ENCODE measurements around the gene CCDC27. TPM values are rescaled to one million over a fixed set of nuclear protein-coding genes. Genes with fewer than 3 reads are reported as not detected.

The CCDC27 gene
- polyA plus RNA-seq, 4 donors: 0.11 to 0.38 (median 0.25) TPM

DNA sequence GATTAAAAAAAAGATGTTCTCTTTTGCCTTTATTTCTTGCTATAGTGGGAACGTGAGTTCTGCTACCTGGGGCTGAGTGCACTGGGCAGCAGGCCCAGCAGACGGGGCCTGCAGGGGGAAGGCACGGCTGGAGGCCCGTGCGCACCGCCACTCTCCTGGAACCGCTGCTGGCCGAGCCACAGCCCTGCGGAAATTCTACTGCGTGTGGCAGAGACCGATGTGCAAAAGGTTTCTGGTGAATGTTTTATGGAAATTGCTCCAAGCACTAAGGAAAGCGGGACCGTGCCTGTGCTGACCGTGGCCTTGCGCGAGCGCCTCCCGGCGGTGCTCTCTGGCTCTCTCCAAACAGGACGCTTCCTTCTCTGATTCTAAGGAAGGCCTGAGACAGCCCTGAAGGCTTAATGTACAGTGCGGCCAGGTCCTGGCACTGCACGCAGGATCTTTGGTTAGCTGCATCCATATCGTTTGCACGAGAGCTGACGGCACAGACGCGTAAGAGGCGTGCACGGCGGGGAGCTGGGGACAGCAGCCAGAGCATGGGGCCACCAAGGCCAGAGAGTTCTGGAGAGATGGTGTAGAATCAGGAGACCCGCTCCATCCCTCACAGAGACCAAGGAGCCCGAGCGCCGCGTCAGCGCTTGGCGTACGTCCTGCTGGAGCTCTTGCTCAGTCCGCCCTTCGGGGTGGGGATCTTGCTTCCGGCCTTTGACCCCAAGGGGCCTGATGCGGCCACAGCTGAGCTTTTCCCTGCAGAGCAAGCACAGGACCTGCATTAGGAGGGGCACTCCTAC is 62.7 kb downstream of the CCDC27 start:
- no peak for DNase-seq (ENCODE audit: low read depth in 4 of 4, low spot score in 2 of 4)

DNA sequence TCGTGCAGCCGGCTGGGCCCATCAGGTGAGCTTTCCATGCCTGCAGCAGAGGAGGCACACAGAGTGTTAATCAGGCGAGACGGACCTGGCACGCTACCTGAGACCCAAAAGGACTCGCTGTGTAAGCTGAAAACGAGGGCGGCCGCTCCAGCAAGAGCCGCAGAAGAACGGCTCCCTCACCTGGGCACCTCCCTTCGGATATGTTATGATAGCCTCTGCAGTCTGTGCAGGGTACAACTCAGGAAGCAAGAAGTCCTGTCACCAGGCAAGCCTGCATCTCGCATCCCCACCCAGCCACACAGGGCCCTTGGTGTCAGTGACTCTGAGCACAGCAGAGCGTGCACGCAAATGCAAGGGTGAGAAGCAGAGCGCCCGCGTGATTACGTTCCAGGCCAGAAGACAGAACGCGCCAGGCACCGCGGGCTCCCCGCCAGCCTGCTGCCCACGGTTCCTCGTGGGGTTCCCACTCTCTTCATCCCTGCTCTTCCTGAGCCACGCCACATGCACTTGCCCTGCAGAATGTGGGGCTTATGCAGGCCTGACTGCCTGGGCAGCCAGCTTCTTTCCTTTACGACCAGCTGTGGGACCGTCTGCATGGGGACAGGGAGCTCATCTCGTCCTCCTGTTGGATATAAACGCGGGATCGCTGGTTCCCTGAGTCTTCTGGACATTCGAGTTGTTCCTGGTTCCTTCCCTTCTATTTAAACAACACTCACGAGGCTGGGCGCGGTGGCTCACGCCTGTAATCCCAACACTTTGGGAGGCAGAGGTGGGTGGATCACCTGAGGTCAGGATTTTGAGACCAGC is 64.3 kb downstream of the CCDC27 start:
- no peak for DNase-seq (ENCODE audit: low read depth in 4 of 4, low spot score in 2 of 4)

DNA sequence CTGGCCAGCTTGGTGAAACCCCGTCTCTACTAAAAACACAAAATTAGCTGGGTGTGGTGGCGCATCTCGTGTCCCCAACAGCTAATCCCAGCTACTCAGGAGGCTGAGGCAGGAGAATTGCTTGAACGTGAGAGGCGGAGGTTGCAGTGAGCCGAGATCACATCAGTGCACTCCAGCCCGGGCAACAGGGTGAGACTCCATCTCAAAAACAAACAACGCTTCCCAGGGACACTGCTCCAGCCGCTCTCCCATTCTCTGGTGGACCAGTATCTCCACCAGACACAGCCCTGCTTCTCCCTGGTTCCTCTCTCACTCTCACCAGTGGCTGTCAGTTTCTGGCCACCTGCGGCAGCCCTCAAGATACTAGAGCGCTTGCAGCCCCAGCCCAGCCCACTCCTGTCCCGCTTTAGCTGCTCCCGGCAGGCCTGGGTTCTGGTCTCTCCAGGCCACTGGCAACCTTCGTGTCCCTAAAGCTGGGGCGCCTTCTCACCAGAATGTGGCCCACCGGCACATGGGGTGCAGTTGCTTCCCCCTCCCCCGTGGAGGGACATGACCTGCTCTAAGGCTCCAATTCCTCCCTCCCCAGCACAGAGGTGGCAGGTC is 65.0 kb downstream of the CCDC27 start:
- DNase-seq (ENCODE audit: low read depth in 4 of 4, low spot score in 2 of 4): no peak

DNA sequence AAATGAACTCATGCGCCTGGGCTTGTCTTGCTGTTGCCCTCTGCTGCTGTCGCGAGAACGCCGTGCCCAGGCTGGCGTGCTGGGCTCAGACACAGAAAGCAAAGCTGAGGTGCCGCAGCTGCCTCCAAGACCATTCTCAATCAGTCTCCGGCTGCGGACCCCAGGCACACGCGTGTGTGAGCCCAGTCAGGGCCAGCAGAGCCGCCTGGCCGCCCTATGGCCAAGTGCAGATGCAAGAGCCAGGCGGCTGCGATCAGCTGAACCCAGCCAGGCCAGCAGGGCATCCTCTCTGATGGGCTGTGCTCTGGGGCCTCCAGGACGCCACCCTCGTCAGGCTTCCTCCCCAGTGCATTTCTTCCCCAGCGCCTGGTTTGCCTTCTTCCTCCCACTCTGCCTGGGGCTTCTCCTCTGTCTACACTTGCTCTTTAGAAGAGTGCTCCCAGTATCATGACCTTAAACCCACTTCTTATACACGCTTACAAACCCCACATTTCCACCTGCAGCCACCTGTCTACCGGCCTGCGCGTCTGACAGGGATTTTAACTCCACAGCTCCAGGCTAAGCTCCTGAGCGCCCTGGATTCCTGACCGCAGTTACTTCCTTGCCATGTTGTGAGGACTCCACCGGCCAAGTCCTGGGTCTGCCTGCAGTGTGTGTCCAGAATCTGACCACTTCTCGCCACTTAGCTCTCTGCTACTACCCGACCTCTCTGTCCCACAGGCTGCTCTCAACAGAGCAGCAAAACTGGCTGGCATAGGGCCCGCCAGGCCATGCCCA is 65.8 kb downstream of the CCDC27 start:
- no peak for DNase-seq (ENCODE audit: low read depth in 4 of 4, low spot score in 2 of 4)

DNA sequence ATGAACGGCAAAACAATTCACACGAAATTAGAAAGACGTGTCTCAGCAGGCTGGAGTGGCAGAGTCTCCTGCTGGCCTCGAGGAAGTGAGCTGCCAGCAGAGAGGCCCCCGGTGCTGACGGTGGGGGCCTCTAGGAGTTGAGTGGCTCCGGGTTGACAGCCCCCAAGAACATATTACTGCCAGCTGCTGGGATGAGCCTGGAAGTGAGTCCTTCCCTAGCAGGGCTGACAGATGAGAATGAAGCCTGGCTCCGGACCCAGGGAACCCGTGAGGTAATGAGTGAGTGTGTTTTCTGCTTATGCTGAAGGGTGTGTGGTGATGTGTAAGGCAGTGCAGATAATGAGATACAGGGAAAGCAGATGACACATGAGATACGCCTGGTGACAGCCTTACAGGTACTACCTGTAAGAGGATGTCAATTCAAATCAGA is 67.5 kb downstream of the CCDC27 start:
- no peak for DNase-seq (ENCODE audit: low read depth in 4 of 4, low spot score in 2 of 4)

DNA sequence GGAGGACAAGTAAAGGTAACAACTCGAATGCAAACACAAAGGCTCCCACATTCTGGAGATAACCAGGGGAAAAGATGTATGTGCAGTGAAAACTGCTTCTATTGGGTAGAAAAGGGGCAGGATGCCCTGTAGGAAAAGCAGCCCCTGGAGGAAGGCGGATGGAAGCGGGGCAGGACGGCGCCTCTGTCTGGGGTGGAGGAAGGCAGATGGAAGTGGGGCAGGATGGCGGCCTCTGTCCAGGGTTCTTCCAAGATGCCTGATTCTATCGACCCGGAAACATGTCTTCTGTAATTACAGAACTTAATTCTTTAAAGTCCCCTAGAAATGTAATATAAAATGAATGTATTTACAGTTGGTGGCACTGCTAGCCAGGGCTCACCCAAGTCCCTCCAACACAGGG is 68.1 kb downstream of the CCDC27 start:
- DNase-seq (ENCODE audit: low read depth in 4 of 4, low spot score in 2 of 4): no peak

DNA sequence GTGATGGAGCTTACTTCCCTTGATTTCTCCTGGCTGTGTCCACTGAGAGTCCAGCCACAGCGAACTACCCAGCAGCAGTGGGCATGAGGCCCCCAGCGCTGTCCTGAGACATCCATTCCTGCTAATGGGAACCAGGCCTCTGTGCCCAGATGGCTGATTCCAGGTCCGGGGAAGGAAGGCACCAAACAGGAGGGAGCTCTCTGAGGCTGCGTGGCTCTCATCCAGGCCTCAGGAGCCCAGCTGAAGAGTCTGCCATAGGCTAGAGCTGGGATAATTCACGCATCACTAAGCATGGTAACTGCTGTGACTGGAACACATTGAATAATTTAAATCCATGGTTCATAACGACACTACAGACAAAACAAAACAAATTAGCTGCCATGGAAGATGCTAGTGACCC is 68.8 kb downstream of the CCDC27 start:
- no peak for DNase-seq (ENCODE audit: low read depth in 4 of 4, low spot score in 2 of 4)

Other genes starting within 250 kb of the CCDC27 start
- gene MEGF6, start 140.9 kb upstream of the CCDC27 start, polyA plus RNA-seq (ENCODE audit: insufficient read length in 4 of 4): 10 to 100 TPM in 3 of 4 donors, 1 to 10 TPM in 1; 6.3 to 19.0 (median 15.1) TPM
- gene TPRG1L, start 127.4 kb upstream of the CCDC27 start, polyA plus RNA-seq (ENCODE audit: insufficient read length in 4 of 4): 10 to 100 TPM; 40.2 to 47.3 (median 43.5) TPM
- 10 to 100 TPM; 17.4 to 27.7 (median 20.3) TPM for gene WRAP73, start 102.3 kb upstream of the CCDC27 start, polyA plus RNA-seq (ENCODE audit: insufficient read length in 4 of 4)
- gene TP73, start 99.9 kb upstream of the CCDC27 start, polyA plus RNA-seq (ENCODE audit: insufficient read length in 4 of 4): 1 to 10 TPM in 1 of 4 donors, under 1 TPM in 3; 0.51 to 1.4 (median 0.67) TPM
- 10 to 100 TPM; 13.3 to 26.2 (median 16.0) TPM for gene SMIM1, start 20.3 kb downstream of the CCDC27 start, polyA plus RNA-seq (ENCODE audit: insufficient read length in 4 of 4)
- 10 to 100 TPM; 60.1 to 74.2 (median 70.9) TPM for gene LRRC47, start 44.0 kb downstream of the CCDC27 start, polyA plus RNA-seq (ENCODE audit: insufficient read length in 4 of 4)
- gene CEP104, start 104.8 kb downstream of the CCDC27 start, polyA plus RNA-seq (ENCODE audit: insufficient read length in 4 of 4): 10 to 100 TPM; 30.5 to 41.6 (median 37.1) TPM
- 10 to 100 TPM in 2 of 4 donors, 1 to 10 TPM in 2; 5.4 to 11.1 (median 8.2) TPM for gene DFFB, start 105.0 kb downstream of the CCDC27 start, polyA plus RNA-seq (ENCODE audit: insufficient read length in 4 of 4)
- 10 to 100 TPM; 24.8 to 34.7 (median 31.0) TPM for gene C1orf174, start 147.8 kb downstream of the CCDC27 start, polyA plus RNA-seq (ENCODE audit: insufficient read length in 4 of 4)